Activated CD4-positive, CD25-positive, alpha-beta regulatory T cell treated with anti-CD3 and anti-CD28 coated beads, Interleukin-2, amount 50 U/mL, for 72 hours (primary cell): ENCODE data around the gene CYBRD1.
"Not testable (repeated sequence)": the region's sequence is repeated elsewhere in the genome, so short reads cannot be mapped to it uniquely, and the experiment has no call there.

Experiments used
- DNase-seq: peaks from one replicate; pipeline ENCODE4 v3.0.0; 2021

Gene CYBRD1, protein sequence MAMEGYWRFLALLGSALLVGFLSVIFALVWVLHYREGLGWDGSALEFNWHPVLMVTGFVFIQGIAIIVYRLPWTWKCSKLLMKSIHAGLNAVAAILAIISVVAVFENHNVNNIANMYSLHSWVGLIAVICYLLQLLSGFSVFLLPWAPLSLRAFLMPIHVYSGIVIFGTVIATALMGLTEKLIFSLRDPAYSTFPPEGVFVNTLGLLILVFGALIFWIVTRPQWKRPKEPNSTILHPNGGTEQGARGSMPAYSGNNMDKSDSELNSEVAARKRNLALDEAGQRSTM

GRCh38 chr2:171522052-171522787 lies at the start of gene CYBRD1:
TSS of gene CYBRD1 (plus strand) at chr2:171522474. CDS start at chr2:171522546, 72 bp downstream.
- no peak for DNase-seq

DNA sequence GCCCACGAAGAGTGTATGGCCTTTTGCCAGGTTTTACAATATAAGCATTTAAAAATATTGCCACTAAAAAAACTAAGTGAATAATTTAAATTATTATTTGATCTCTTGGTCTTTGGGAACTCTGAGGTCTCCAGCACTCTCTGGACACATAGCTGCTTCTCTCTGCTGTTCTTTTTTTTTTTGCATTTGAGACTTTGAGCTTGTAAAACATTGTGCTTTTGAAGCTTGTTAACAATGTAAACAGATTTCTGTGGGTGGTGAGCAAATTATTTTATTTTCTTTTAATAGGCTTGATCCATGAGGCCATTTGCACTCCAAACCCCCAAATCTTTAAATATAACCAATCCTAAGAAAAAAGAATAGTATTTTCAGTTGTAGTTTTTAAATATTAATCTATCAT lies 46.3 kb upstream of the CYBRD1 start:
- DNase-seq = no peak

DNA sequence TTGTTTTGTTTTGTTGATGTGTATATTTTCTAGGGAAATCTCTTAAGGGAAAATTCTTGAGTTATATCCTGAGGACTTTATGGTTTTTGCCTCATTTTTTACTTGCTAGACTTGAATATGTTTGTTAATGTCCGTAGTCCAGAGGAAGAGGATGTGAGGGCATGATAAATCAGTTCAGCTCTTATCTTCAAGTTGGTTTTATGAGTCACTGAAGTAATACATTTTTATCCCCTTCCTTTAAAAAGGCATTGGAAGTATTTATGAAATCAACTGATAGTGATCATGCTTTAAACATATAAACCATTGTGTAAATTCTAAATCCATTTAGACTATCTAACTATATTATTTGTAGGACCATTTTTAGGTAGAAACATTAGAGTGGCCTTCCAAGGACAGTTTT lies 43.9 kb upstream of the CYBRD1 start:
- no peak for DNase-seq

DNA sequence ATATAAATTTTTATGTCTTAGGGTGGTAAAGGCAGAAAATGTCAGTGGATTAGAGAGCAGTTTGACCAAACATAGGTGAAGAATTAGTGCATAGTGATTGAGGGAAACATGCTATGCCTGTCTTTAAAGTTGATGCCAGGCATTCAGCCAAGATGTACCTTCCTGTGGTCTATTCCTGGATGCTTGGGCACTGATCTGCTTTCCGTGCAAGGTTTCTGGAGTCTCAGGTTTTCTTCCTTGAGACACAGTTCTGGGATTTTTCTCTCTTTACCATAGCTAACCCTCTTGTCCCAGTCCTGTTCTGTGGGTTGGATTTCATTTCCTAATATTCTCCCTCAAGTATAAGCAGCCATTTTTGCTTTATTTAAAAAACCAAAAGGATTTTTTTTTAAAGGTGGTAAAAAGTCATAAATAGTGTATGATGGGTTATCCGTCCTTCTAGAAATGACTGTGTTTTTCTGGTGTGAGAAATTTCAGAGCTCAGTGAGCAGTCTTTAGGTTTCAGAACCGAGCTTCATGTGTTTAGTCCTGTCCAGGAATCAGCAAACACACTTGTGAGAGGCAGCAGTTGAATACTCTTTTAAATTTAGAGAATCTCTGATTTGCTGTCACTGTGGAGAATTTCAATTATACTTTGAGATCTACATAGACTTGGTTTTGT lies 43.0 kb upstream of the CYBRD1 start:
- no peak for DNase-seq

DNA sequence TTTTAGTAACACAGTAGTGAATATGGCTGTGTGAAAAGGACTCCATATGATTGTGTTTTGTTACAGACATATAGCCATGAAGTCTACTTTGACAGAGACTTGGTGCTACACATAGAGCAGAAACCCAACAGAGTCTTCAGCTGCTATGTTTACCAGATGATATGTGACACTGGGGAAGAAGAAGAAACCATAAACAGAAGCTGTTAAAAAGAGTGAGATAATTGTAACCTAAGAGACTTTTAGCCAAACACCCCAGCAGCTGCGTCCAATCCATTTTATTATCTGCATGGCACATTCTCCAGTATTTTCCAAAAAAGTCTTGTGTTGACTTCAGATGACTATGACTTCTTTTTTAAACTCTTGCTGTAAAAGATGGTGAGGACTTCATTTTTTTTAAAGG lies 41.4 kb upstream of the CYBRD1 start:
- DNase-seq = no peak

- no peak for DNase-seq
Measured at GRCh38 chr2:171482308-171482707, 40.0 kb upstream of the CYBRD1 start.

- no peak for DNase-seq
Measured at GRCh38 chr2:171482877-171483276, 39.4 kb upstream of the CYBRD1 start.

GRCh38 chr2:171483793-171484192 lies 38.5 kb upstream of the CYBRD1 start:
- no peak for DNase-seq

DNA sequence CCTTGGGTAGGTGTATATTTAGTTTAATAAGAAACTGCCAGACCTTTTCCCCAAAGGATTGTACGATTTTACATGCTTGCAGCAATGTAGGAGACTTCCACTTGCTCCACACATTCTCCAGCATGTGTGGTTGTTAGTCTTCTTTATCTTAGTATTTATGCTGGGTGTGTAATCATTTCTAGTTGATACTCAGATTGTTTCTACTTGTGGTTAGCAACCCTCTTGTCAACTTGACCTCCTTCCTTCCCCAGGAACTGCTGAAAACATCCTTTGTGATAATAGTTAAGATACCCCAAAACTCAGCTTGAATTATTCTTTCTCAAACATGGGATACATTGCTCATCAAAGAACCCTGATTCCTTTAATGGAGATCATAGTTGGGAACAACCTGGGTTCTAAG lies 37.2 kb upstream of the CYBRD1 start:
- no peak for DNase-seq

DNA sequence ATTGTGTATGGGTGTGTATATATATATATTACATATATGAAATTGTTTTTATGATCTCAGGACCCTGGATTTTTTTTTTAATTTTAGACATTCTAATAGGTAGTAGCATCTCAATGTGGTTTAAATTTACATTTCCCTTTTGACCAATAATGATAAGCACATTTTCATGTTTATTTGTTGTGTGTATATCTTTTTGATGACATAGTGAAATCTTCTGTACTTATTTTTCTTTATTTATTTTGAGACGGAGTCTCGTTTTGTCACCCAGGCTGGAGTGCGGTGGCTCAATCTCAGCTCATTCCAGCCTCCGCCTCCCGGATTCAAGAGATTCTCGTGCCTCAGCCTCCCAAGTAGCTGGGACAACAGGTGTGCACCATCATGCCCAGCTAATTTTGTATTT lies 35.1 kb upstream of the CYBRD1 start:
- DNase-seq = no peak

DNA sequence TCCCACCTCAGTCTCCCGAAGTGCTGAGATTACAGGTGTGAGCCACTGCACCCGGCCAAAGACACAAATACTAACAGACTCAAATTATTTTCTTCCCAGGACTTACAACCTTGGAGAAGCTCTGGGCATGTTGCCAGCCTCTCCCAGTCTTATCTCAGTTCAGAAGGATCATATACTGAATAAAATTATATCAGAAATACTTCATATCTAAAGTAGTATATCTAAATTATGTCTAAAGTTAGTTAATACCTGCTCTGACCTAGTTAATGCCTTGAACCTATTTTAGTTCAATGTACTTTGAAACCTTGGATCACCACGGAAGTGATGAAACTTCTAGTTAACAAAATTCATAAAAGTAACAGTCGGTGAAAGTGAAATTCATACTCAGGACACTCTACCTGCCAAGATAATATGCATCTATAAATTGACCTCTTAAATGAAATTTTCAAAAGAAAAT lies 34.4 kb upstream of the CYBRD1 start:
- DNase-seq = no peak

DNA sequence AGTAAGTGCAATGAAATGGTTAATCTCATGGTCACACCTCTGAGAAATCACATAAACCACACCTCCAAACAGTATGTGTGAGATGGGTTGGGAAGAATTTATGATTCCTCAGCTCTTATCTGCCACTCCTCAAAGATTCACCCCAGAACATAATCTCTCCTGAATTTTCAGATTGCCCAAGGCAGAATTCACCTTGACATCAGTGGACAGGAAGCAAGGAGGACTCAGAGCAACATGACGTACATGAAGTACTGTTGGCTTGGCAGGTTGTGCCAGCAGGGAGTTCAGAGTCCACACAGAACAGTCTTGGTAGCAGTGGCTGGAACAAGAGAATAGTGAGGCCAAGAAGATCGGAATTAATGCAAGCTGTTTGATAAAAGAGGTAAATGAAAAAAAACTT lies 31.7 kb upstream of the CYBRD1 start:
- DNase-seq = no peak

DNA sequence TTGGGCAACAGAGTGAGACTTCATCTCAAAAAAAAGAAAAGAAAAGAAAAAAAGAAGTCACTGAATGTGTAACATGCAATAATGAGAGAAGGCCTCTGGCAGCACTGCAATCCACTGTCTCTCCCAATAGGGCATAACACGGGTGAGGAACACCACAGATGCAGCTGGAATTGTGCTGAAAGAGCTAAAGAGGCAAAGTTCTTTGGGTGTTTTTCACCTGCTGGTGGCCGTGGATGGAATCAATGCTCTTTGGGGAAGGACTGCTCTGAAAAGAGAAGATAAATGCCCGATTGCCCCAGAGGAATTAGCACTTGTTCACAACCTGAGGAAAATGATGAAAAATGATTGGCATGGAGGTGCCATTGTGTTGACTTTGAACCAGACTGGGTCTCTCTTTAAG lies 31.0 kb upstream of the CYBRD1 start:
- DNase-seq = no peak

DNA sequence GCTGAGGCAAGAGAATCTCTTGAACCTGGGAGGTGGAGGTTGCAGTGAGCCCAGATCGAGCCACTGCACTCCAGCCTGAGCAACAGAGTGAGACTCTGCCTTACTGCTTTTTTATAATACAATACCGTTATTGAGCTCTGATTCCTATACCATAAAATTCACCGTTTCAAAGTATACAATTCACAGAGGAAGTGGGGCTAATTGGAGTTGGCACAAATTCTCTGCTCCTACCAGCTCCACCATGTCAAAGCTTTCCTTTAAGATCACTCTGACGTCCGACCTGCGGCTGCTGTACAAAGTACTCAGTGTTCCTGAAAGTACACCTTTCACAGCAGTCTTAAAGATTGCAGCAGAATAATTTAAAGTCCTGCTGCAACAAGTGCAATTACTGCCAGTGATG lies 29.6 kb upstream of the CYBRD1 start:
- DNase-seq = no peak

- DNase-seq = not testable (repeated sequence)
Measured at GRCh38 chr2:171497664-171498063, 24.6 kb upstream of the CYBRD1 start.

DNA sequence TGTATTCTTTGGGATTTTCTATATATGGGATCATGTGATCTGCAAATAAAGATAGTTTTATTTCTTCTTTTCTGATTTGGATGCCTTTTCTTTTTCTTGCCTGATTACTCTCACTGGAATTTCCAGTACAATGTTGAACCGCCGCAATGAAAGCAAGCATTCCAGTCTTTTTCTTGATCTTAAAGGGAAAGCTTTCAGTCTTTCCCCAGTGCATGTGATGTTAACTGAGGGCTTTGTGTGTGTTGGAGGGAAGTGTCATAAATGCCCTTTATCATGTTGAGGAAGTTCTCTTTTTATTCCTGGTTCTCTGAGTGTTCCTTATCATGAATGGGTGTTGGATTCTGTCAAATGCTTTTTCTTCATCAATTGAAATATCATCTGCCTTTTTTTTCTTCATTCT lies 16.9 kb upstream of the CYBRD1 start:
- no peak for DNase-seq

- DNase-seq = no peak
Measured at GRCh38 chr2:171509945-171510731, 12.1 kb upstream of the CYBRD1 start.

- no peak for DNase-seq
Measured at GRCh38 chr2:171512014-171512413, 10.3 kb upstream of the CYBRD1 start.

GRCh38 chr2:171512683-171513195 lies 9.5 kb upstream of the CYBRD1 start:
- DNase-seq = no peak

- DNase-seq = no peak
Measured at GRCh38 chr2:171513719-171514160, 8.5 kb upstream of the CYBRD1 start.

GRCh38 chr2:171514908-171515582 lies 7.2 kb upstream of the CYBRD1 start:
- no peak for DNase-seq

GRCh38 chr2:171515672-171516298 lies 6.5 kb upstream of the CYBRD1 start:
- DNase-seq = no peak
